Stimulated activated memory B cell treated with anti-CD40 and anti-IgM and Interleukin-4, amounts not matched to agents 10 μg/mL and 1 μg/mL and 100 μg/mL, for 72 hours (primary cell): ENCODE results near the gene ABLIM3.

Source experiments
- ATAC-seq: fragments of 150-1000 bp; cut with Tn5 transposase; 2 replicates; pipeline ENCODE4 v1.10.0; 2021
- H3K27ac Mint-ChIP-seq: one replicate; pipeline ENCODE4 v1.8.0; 2022; ENCODE audit warnings: mild to moderate bottlenecking, mixed read lengths
- H3K27me3 Mint-ChIP-seq: one replicate; pipeline ENCODE4 v1.8.0; 2022; ENCODE audit warnings: mixed read lengths
- H3K36me3 Mint-ChIP-seq: one replicate; pipeline ENCODE4 v1.8.0; 2022; ENCODE audit warnings: mixed read lengths
- H3K4me1 Mint-ChIP-seq: one replicate; pipeline ENCODE4 v1.8.0; 2022; ENCODE audit warnings: mixed read lengths
- H3K4me3 Mint-ChIP-seq: one replicate; pipeline ENCODE4 v1.8.0; 2022; ENCODE audit warnings: mild to moderate bottlenecking, moderate library complexity, mixed read lengths
- H3K9me3 Mint-ChIP-seq: one replicate; pipeline ENCODE4 v1.8.0; 2022; ENCODE audit warnings: mixed read lengths

The ABLIM3 gene

DNA sequence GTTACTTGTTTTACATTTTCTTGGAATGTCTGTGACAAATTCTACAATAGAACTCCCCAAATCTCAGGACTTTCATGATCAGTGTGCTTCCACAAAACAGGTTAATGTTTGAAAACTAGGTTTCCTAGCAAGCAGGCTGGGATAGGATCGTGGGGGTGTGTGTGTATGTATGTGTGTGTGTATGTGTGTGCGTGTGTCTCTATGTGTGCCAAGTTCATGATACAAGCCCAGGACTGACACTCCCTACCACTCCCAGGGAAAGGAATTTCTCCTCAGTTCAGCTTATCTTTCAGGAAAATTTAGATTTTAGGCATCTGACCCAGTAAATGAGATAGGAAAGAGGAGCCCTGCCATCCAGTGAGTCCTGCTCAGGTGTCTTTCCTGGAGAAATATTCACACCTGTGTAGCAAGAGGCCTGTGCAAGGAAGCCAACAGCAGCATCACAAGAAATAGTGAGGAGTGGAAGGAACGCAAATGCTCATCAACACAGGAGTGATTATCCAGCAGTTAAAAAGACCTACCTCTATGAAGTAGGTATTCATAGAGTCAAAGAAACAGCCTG lies 13.8 kb upstream of the ABLIM3 start:
- Mint-ChIP-seq H3K4me3 (no peak overlapping the region), H3K36me3 (no peaks in the 10 kb centered on the region), H3K4me1 (no peaks in the 10 kb centered on the region), H3K27me3 (peaks cover 41% of the 10 kb centered on the region), H3K27ac (no peak overlapping the region), H3K9me3 (peaks cover 2% of the 10 kb centered on the region)
- no peak for ATAC-seq

DNA sequence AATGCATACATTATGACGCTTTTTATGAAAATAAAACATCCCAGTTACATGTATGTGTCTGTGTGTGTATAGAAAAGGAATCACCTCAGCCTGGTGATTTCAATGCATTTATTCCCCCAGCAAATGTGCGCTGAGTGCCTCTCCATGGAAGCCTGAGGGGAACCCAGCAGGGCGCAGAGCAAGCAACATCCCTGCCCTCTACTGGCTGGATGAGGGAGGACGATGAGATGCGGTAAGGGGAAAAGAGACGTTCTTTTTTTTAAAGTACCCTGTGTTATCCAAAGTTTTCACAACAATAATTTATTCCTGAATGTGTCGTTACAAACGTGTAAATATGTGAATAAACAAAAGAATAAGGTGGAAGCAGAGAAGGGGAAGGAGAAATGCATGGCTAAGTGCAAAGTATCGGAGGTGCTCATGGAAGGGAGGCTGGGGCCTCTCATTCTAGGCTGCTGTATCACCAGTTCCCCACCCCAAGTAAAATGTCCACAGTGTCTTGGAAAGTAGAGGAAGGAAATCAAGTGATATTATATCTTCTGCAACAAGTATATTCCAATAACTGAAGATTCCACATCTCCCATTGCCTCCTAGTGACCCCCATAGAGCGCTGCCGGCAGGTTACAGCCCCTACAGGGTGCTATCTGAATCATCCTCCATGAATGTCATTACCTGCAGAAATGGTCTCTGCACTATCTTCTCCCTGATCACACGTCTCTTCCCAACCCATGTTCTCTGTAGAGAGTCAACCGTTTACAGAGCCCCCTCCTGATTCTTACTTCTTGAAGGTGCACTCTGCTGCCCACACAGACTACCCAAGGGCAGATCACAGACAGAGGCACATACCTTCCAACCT lies 13.0 kb upstream of the ABLIM3 start:
- no peak overlapping the region for H3K4me3 Mint-ChIP-seq
- H3K27me3 Mint-ChIP-seq = peaks cover 38% of the 10 kb centered on the region
- H3K36me3 Mint-ChIP-seq = no peaks in the 10 kb centered on the region
- H3K9me3 Mint-ChIP-seq = peaks cover 2% of the 10 kb centered on the region
- H3K27ac Mint-ChIP-seq = no peak overlapping the region
- ATAC-seq = no peak
- no peaks in the 10 kb centered on the region for H3K4me1 Mint-ChIP-seq

DNA sequence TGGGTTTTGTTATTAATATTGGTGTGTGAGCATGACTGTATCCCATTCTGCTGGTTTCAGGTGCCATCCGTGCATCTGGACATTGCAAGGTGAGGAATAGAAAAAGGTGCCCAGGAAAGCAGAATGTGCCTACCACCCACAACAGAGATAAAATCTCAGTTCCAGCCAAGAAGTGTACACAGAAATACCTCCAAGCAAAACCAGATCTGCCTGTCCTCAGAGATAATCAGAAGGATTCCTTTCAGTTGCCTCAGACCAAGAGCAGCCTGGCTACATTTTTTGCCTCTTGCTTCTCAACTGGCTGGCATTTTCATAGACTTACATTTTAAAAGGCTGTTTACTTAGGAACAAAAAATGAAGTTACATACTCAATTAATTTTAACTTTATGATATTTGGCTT lies 12.1 kb upstream of the ABLIM3 start:
- ATAC-seq = no peak
- Mint-ChIP-seq H3K27ac (no peak overlapping the region), H3K36me3 (no peaks in the 10 kb centered on the region), H3K4me1 (no peaks in the 10 kb centered on the region), H3K9me3 (peaks cover 2% of the 10 kb centered on the region), H3K4me3 (no peak overlapping the region), H3K27me3 (peaks cover 42% of the 10 kb centered on the region)

DNA sequence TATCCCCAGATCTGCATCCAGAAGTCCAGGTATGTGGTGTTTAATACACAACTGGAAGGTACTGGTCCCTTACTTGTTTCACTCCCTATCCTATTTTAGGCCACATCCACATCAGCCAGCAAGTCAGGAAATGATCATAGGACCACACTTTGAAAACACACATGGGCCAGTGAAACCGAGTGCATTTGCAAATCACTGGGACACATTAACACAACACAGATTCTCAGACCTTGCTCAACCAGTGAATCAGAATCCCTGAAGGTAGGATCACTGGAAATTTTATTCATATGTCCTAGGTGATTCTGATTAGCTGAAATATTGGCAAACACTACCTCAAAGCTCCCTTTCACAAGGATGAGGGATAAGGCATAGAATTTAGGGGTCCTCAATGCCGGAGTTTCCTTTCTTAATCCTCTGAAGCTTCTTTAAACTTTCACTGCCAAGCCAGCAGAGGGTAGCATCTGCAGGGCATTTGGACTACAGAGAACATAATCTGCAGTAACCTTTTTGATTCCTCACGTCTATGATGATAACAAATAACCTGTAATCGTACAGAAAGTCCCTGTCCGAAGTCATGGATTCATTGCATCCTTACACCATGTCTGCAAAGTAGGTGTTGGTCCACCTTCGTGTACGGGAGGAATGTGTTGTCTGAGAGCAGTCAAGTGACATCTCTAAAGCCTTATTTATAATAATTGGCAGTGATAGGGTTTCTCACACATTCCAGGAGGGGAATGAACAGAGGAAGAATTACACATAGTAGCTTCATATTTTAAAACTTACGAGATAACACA lies 11.0 kb upstream of the ABLIM3 start:
- no peak overlapping the region for H3K4me3 Mint-ChIP-seq
- peaks cover 33% of the 10 kb centered on the region for H3K27me3 Mint-ChIP-seq
- no peaks in the 10 kb centered on the region for H3K9me3 Mint-ChIP-seq
- no peak overlapping the region for H3K27ac Mint-ChIP-seq
- no peak for ATAC-seq
- H3K4me1 Mint-ChIP-seq = no peaks in the 10 kb centered on the region
- no peaks in the 10 kb centered on the region for H3K36me3 Mint-ChIP-seq

DNA sequence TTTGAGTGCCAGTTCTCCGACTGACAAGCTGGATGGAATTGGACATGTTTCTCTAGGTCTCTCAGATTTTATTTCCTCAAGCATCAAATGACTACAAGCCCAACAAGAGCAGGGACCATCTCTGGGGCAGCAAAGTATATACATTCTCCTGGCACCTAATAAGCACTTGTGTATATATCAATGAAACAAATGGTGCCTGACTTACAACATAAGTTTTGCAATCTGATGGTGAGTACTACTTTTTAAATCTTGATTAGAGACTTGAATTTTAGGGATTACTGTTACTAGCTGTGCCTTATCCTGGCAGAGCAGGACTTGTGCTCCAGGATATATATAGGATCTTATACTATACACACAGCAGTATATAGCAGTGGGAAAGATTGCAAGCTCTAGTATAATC lies 8.8 kb upstream of the ABLIM3 start:
- Mint-ChIP-seq H3K36me3 (no peaks in the 10 kb centered on the region), H3K4me3 (no peak overlapping the region), H3K27ac (no peak overlapping the region), H3K9me3 (no peaks in the 10 kb centered on the region), H3K27me3 (peaks cover 30% of the 10 kb centered on the region), H3K4me1 (no peaks in the 10 kb centered on the region)
- no peak for ATAC-seq

DNA sequence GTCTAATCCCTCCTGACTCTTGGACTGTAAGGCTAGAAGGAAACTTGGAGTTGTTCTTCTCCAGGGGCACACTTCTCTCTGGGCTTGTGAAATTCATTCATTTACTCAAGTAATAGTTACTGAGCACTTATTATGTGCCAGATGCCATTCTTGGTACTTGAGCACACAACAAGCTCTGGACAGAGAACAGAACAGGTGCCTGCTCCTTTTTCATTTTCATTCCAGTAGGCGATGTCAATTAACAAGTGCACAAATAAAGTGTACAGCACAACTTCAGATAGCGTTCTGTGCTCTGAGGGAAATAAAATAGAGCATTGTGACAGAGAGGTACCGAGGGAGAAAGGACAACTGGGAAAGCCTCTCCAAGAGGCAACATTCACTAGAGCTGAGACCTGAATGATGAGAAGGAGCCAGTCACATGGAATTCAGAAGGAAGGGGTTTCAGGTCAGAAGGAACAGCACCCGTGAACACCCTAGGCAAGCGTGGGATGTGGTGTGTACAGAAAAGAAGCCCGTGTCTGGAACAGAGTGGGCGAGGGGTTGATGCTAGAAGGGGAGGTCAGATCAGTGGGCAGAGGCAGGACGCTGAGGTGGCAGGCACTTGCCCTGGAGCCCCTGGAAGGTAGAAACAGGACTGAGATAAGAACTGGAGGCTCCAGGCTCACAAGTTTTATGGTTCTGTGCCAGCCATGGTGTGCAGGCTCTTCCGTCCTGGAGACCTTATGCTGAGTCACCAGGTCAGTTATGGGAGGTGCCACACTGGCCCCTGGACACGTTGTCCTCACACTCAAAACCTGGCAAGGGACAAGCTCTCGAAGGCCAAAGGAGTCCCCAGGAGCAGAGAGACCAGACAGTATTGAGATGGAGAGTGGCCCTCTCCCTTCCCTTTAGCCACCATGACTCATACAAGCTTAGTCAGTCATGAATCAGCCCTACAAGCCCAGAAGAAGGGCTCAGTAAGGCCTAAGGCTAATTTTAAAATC lies 7.2 kb upstream of the ABLIM3 start:
- H3K27ac Mint-ChIP-seq = no peak overlapping the region
- no peaks in the 10 kb centered on the region for H3K36me3 Mint-ChIP-seq
- no peak overlapping the region for H3K4me3 Mint-ChIP-seq
- H3K9me3 Mint-ChIP-seq = no peaks in the 10 kb centered on the region
- ATAC-seq = peak; percentile 28
- H3K4me1 Mint-ChIP-seq = no peaks in the 10 kb centered on the region
- H3K27me3 Mint-ChIP-seq = peaks cover 22% of the 10 kb centered on the region

DNA sequence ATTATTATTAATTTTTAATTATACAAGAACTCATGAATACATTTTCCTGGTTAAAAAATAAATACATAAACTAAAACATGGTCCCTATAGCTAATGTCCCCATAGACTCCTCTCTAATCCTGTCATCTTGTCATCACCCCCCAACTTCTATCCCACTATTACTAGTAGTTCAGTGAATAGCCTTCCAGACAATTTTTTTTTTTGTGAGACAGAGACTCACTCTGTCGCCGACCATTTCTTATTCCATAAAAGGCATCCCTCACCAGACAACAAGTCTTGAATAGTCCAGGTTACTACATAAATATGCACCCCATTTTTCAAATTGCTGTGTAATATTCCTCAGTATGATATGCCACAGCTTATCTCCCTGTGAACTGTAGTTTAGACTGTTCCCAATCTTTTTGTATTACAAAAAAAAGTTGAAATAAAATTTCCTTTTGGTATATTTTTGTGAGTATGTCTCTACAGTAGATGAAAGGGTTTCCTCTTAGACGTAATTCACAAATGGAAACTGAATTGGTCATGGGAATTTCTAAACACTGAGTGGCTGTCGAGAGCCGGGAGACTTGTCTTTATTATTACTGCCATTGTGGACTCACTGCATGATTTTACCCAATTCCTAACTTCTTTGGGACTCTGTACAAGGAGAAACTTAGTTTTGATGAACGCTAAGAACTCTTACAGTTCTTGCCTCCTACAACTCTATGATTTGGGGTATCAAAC lies 6.4 kb upstream of the ABLIM3 start:
- Mint-ChIP-seq H3K36me3 (no peaks in the 10 kb centered on the region), H3K9me3 (no peaks in the 10 kb centered on the region), H3K4me3 (no peak overlapping the region), H3K27me3 (peaks cover 21% of the 10 kb centered on the region), H3K27ac (no peak overlapping the region), H3K4me1 (no peaks in the 10 kb centered on the region)
- no peak for ATAC-seq

DNA sequence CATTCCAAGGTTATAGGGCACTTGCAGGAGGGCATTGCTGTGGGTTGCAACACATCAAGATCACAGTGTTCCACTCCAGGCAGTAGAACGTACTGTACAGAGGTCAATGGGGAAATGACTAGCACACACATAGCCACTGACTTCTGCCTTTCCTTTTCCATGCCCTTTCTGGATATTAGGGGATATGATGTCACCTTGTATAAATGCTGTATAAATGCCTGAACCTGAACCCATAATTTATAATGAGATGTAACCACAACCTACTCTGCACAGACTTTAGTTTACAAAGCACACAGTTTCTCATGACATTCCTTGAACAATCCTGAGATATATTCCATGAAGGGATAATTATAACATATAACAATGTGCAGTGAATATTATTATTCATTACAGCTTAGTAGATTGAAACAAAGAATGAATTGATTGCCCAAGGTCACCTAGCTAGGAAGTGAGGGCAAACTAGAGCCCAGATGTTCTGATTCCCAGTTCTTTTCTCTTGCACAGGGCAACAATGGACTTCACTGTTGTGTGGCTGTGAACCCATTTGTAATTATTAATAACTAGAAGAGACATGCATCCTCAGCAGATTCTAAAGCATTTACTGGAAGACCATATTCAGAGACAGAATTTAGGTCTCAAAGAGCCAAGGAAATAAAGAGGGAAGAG lies 5.6 kb upstream of the ABLIM3 start:
- ATAC-seq = no peak
- Mint-ChIP-seq H3K9me3 (no peaks in the 10 kb centered on the region), H3K36me3 (no peaks in the 10 kb centered on the region), H3K27me3 (peaks cover 25% of the 10 kb centered on the region), H3K4me1 (no peaks in the 10 kb centered on the region), H3K27ac (no peak overlapping the region), H3K4me3 (no peak overlapping the region)

DNA sequence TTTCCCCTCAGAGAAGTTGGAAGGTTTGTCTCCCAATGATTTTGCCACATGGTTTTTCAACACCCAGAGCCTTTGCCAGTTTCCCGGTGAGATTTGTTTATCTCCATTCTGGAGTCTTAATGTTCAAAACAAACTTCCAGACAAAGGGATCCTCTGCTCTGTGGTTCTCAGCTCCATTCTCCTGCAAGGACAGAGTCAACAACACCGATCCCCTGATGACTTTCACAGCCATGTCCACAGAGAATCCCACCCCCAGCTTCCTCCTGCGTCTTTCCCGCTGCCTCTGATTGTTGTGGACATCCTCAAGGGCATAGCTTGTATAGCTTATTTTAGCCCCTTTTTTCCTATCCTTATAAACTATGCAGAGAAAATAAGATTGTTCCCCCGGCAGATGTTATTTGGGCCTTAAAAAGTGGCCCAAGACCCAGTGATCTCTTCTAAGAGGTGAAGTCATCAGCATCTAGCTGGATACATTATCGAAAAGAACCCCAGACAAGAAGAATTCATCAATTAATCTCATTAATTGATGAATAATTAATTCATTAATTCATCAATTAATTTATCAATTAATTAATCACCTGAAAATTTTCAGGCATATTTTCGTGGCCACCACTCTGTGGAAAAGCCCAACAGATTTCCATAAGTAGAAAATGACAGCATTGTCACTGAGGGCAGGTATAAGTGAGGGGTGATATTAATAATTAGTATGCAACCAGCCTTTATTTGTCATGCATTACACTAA lies 2.9 kb upstream of the ABLIM3 start:
- no peaks in the 10 kb centered on the region for H3K36me3 Mint-ChIP-seq
- no peak overlapping the region for H3K27ac Mint-ChIP-seq
- H3K9me3 Mint-ChIP-seq = no peaks in the 10 kb centered on the region
- peaks cover 7% of the 10 kb centered on the region for H3K4me1 Mint-ChIP-seq
- no peak overlapping the region for H3K4me3 Mint-ChIP-seq
- peaks cover 45% of the 10 kb centered on the region for H3K27me3 Mint-ChIP-seq
- ATAC-seq = no peak

DNA sequence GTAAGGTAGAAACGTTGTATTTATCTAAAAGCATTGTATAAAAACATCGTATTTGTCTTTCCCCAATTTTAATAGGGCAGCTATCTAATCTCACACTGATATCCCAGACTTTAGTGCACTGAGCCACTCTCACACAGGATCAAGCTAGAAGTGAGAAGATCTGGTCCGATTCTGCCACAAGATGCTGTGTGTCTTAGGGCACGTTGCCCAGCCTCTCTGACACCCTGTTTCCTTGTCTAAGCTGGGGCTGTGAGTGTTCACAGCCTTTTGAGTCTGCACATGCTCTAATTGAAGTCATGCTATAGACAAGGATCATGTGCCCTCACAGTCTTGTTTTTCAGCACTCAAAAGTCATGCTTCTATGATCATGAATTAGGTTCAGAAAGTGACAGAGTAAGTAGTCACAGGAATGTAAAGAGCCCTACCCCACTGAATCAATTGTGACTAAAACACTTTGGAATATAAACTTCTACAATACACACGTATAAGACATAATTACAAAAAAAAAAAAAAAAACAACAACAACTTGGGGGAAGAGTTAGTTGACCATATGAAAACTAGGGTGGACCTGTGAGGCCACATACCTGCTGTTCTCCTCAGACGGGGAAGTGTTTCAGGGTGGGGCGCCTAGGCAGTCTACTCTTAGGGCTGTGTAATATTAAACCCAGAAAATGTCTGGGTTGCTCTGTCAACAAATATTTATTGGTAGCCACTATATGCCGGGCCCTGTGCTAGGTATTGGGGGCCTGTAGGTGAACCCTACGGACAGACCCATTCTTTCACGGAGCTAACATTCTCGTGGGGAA lies 893 bp upstream of the ABLIM3 start:
- Mint-ChIP-seq H3K4me3 (peak overlapping the region; percentile 55), H3K27me3 (peaks cover 34% of the 10 kb centered on the region), H3K36me3 (no peaks in the 10 kb centered on the region), H3K4me1 (peaks cover 15% of the 10 kb centered on the region), H3K27ac (no peak overlapping the region), H3K9me3 (no peaks in the 10 kb centered on the region)
- no peak for ATAC-seq

DNA sequence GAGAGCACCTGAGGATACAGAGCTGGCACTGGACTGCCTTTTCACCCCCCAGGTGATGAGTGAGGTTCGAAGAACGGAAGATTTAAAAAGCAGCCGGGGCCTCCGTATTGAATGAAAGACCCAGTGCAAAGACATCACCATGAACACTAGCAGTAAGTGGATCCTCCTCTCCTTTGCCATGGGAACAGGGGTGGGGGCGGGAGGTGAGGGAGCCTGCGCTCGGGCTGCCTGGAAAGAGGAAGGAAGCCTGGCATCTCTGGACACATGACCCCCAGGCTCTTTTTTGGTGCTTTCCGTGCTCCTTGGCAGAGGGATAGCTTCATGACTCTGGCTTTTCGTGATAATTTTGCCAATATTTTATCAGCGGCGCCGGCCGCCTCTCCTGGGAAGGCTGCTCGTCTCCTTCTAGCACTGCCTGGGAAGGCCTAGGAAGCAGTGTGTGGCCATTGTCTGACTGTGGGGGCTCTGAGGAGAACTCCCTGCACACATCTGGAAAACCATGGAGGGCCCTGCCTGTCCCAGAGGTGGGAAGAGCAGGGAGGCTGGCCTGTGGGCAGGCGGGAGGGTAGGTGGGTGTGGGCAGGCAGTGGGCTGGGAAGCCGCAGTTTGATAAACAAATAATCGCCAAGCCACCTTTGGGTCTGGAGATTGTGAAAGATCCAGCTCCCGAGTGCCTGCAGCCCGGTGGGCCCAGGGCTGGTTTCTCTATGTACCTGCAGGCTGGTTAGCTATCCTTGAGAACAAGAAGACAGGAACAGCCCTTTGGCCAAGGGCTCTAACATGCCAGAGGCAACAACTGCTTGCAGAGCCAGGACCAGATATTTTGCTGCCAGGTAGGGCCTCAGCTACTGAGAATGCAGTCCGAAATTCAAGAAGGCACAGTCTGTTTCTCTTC lies 911 bp downstream of the ABLIM3 start:
- Mint-ChIP-seq H3K36me3 (peaks cover 6% of the 10 kb centered on the region), H3K4me1 (peaks cover 15% of the 10 kb centered on the region), H3K9me3 (peaks cover 6% of the 10 kb centered on the region), H3K27me3 (peaks cover 34% of the 10 kb centered on the region), H3K27ac (no peak overlapping the region), H3K4me3 (peak overlapping the region; percentile 56)
- ATAC-seq = no peak

DNA sequence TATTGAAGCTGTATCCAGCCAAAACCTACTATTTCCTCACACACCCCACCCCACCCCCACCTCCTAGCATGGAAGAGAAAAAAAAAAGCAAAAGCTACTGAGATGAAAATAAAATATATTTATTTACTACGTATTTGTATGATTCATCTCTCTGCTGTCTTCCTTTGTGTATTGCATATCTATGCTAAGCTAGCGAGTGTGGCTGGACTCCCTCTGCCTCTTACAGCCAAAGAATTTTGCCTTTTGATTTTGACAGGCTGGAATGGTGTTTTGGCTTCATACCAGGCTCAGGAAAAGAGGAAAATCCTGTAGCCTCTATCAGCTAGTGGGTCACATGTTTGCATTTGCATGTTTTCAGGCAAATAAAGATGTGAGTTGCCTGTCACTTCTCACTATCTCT lies 2.2 kb downstream of the ABLIM3 start:
- H3K27ac Mint-ChIP-seq = no peak overlapping the region

More for the DNA sequence above, 2.2 kb downstream of the ABLIM3 start:
- Mint-ChIP-seq H3K27me3 (peaks cover 34% of the 10 kb centered on the region), H3K9me3 (peaks cover 6% of the 10 kb centered on the region), H3K4me1 (peaks cover 15% of the 10 kb centered on the region), H3K36me3 (peaks cover 6% of the 10 kb centered on the region), H3K4me3 (no peak overlapping the region)
- no peak for ATAC-seq
